Breast epithelium (tissue), 4 donors: ENCODE data around the gene RFNG. TPM values are rescaled to one million over a fixed set of nuclear protein-coding genes. Genes with fewer than 3 reads are reported as not detected.

Experiments used
- DNase-seq, 2 donors: peaks; one replicate each; pipeline ENCODE4 v3.0.0-alpha.2; 2019; ENCODE audit warnings: low spot score in 2 of 2
- H3K27ac ChIP-seq, 2 donors: fragments of 200-600 bp; sonication (generic) in 1 of 2; one replicate each; pipeline ENCODE4 v1.5.1; 2016 to 2019; ENCODE audit warnings: mild to moderate bottlenecking in 1 of 2
- H3K27me3 ChIP-seq, 2 donors: fragments of 200-600 bp; sonication (generic) in 1 of 2; one replicate each; pipeline versions ENCODE4 v1.5.1 to v1.6.0; 2017 to 2019; ENCODE audit warnings: control low read depth in 1 of 2, mild to moderate bottlenecking in 1 of 2
- H3K36me3 ChIP-seq: fragments of 200-600 bp; one replicate; pipeline ENCODE4 v1.5.1; 2019
- H3K4me1 ChIP-seq, 2 donors: fragments of 200-600 bp; sonication (generic); one replicate each; pipeline ENCODE4 v1.5.1; 2016 to 2019; ENCODE audit warnings: control low read depth in 1 of 2
- H3K4me3 ChIP-seq, 3 donors: fragments of 200-600 bp; sonication (generic); 1 replicate in 2 of 3; 2 replicates in 1 of 3; pipeline ENCODE4 v1.5.1; 2016 to 2019; ENCODE audit warnings: mild to moderate bottlenecking in 3 of 3, moderate library complexity in 2 of 3
- H3K9me3 ChIP-seq, 2 donors: fragments of 200-600 bp; sonication (generic) in 1 of 2; one replicate each; pipeline ENCODE4 v1.5.1; 2016 to 2019; ENCODE audit warnings: control low read depth in 1 of 2
- POLR2A ChIP-seq: fragments of 450-650 bp; IDR thresholded peaks from one replicate; pipeline ENCODE4 v1.6.1; 2016; ENCODE audit warnings: antibody characterized with exemption, mild to moderate bottlenecking, moderate library complexity
- POLR2AphosphoS5 ChIP-seq, 3 donors: sonication (generic); formaldehyde crosslinking; IDR thresholded peaks; one replicate each; pipeline ENCODE4 v1.6.1; 2017; ENCODE audit warnings: antibody characterized with exemption in 3 of 3
- intact Hi-C: fragments of 100-400 bp; cut with DNase I; formaldehyde crosslinking; loops from one replicate; pipeline ENCODE4 v1.15.1; 2023; ENCODE audit warnings: low total_unique reads
- total RNA-seq, 3 donors: library from RNA; depleted of rRNA; stranded (reverse); fragments of >200 nt; gene quantifications; one replicate each; pipeline ENCODE4 v1.1.0, GENCODE V29; 2016
- TF ChIP-seq, protein P1 (sequence below), 3 donors: fragments of 450-650 bp; IDR thresholded peaks; one replicate each; pipeline ENCODE4 v1.5.1; 2016 to 2017; ENCODE audit warnings: antibody characterized with exemption in 3 of 3, mild to moderate bottlenecking in 3 of 3, moderate library complexity in 3 of 3

The RFNG gene
- total RNA-seq, 3 donors from 2014 or later = 30.5 to 49.4 (median 31.8) TPM

GRCh38 chr17:82088838-82089722, 37.5 kb upstream of the RFNG start:
- H3K36me3 ChIP-seq = peaks cover 51% of the 10 kb centered on the region
- no peak overlapping the region for H3K4me3 ChIP-seq
- H3K27ac ChIP-seq = no peak overlapping the region
- intact Hi-C loops = loop anchor here (10.0 kb wide), 1 partner anchor 54 kb away; the partner anchor contains the start of genes DCXR and RAC3
- no peak for TF ChIP-seq POLR2A
- TF ChIP-seq, protein P1, sequence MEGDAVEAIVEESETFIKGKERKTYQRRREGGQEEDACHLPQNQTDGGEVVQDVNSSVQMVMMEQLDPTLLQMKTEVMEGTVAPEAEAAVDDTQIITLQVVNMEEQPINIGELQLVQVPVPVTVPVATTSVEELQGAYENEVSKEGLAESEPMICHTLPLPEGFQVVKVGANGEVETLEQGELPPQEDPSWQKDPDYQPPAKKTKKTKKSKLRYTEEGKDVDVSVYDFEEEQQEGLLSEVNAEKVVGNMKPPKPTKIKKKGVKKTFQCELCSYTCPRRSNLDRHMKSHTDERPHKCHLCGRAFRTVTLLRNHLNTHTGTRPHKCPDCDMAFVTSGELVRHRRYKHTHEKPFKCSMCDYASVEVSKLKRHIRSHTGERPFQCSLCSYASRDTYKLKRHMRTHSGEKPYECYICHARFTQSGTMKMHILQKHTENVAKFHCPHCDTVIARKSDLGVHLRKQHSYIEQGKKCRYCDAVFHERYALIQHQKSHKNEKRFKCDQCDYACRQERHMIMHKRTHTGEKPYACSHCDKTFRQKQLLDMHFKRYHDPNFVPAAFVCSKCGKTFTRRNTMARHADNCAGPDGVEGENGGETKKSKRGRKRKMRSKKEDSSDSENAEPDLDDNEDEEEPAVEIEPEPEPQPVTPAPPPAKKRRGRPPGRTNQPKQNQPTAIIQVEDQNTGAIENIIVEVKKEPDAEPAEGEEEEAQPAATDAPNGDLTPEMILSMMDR (IDR thresholded peaks at IDR 0.05) = no peak
- no peak for TF ChIP-seq POLR2AphosphoS5 (IDR thresholded peaks at IDR 0.05)
- DNase-seq = no peak
- H3K27me3 ChIP-seq = no peaks in the 10 kb centered on the region
- H3K9me3 ChIP-seq = no peaks in the 10 kb centered on the region
- no peaks in the 10 kb centered on the region for H3K4me1 ChIP-seq

DNA sequence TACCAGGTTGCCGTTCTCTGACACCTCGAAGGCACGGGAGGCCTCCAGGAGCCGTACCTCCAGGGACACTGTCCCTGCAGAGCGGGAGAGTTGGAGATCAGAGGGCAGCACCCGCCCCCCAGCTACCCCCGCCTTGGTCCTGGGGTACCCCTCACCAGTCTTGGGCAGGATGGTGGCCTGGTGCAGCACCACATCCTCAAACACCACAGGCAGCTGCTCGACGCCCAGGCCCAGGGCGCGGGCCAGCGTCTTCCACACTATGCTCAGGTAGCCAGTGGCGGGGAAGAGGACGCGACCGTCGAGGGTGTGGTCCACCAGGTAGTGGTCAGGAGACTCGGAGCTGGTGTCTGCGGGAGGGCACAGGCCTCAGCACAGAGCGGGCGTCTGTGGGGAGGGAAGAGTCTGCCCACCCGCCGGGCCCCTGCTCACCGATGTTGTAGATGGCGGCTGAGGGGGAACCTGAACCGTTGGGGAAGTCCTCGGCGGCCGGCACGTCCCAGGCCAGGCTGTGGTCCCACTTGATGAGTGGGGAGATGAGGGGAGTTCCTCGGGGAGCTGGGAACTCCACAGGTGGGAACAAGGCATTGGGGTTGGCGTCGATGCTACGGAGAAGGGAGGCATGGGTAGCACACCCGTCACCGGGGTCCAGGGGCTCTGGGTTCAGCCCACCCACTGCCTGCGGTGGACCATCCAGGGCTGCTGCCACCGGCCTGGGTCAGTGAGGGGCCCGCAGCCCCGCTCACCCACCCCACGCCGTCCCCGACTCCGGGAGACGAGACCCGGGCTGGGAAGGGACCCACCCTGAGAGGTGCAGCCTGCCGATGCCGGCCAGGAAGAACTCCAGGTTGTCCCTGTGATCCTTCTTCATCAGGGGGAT, 36.6 kb upstream of the RFNG start:
- Histone ChIP-seq H3K4me1 (no peaks in the 10 kb centered on the region), H3K36me3 (peaks cover 51% of the 10 kb centered on the region), H3K27me3 (no peaks in the 10 kb centered on the region), H3K9me3 (no peaks in the 10 kb centered on the region), H3K27ac (no peak overlapping the region), H3K4me3 (no peak overlapping the region)
- peak in 1 of 3 donors; percentile 2 for TF ChIP-seq POLR2AphosphoS5 (IDR thresholded peaks at IDR 0.05)
- TF ChIP-seq, protein P1 (IDR thresholded peaks at IDR 0.05) = no peak
- TF ChIP-seq POLR2A = no peak
- DNase-seq = no peak
- intact Hi-C loops = loop anchor here (10.0 kb wide), 1 partner anchor 53 kb away; the partner anchor contains the start of genes DCXR and RAC3

DNA sequence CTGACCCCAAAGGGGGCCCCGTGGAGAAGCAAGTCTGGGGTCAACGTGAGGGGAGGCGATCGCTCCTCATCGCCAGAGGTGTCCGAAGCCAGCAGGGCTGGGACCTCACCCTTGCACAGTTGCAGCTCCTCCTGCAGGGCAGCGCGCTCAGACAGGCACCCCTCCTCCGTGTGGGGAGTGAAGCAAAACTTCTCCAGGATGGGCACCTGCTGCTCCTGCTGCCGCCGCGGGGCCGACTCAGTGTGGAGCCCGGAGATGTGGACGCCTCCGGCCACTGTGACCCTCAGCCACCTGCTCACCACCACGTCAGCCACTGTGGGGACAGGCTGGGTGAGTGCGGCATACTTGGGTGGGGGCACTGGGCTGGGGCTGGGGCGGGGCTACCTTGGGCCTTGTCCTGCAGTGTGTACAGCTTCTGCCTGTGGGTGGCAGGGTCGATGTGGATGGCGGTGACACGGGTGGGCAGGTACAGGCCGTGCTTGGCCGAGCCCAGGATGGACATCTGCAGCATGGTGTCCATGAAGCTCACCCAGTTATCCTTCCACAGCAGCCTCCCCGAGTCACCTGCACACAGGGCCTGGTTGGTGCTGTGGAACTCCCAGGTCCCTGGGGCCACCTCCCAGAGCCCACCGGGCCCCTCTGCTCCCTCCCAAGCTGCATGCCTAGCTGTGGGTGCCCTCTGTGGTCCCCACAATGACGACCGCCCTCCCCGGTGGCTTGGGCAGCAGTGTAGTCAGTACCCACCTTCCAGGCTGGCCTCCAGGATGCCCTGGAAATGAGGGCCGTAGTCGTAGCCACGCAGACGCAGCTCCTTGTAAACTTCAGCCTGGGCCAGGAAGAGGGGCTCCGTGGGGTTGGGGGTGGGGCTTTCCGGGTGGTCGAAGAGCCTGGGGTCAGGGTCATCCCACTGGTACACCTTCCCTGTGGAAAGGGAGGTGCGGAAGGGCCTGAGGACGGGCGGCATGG, 35.6 kb upstream of the RFNG start:
- no peak for TF ChIP-seq POLR2AphosphoS5 (IDR thresholded peaks at IDR 0.05)
- Histone ChIP-seq H3K27ac (no peak overlapping the region), H3K4me3 (no peak overlapping the region), H3K4me1 (no peaks in the 10 kb centered on the region), H3K36me3 (peaks cover 60% of the 10 kb centered on the region), H3K27me3 (no peaks in the 10 kb centered on the region), H3K9me3 (no peaks in the 10 kb centered on the region)
- no peak for DNase-seq
- intact Hi-C loops = loop anchor here (10.0 kb wide), 1 partner anchor 52 kb away; the partner anchor contains the start of genes DCXR and RAC3

DNA sequence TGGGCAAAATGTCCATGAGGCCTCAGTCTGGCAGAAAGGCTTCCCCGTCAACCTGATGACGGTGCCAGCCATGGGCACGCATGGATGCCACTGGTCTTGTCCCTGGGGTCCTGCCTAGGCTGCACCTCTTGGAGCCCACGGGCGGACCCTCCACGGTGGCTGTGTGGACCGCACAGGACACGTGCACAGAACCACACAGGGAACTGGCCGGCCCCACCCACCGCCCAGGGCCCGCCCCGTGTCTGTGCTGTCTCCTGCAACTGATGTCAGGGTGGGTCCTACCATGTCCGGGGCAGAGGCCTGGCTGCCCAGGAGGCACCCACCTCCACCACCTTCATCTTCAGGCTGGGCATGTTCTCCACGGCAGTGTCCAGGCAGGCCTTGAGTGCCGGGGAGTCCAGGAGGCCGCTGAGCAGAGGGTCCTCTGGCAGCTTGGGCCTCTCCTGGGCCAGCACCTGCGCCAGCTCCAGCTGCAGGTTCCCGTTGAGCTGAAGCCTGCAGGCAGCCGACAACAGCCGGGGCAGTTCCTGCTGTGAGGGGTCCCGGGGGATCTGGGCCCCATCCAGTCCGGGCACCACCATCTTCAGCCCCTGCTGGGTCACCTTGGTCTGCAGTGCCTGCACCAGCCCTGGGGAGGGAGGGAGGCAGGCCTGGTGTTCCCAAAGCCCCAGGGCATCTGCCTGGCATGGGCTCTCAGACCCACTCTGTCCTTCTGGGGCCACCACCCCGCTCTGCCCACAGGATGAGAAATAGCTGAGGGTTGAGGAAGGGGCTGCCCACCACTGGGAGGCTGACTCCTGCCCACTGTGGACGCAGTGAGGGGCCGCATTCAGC, 34.5 kb upstream of the RFNG start:
- peaks cover 66% of the 10 kb centered on the region for H3K36me3 ChIP-seq
- H3K27me3 ChIP-seq = no peaks in the 10 kb centered on the region
- no peak for DNase-seq
- TF ChIP-seq, protein P1 (IDR thresholded peaks at IDR 0.05) = no peak
- TF ChIP-seq POLR2AphosphoS5 (IDR thresholded peaks at IDR 0.05) (no peak), POLR2A (no peak)
- no peaks in the 10 kb centered on the region for H3K4me1 ChIP-seq
- H3K4me3 ChIP-seq = no peak overlapping the region
- intact Hi-C loops = loop anchor here (10.0 kb wide), 1 partner anchor 51 kb away; the partner anchor contains the start of genes DCXR and RAC3
- H3K9me3 ChIP-seq = no peaks in the 10 kb centered on the region
- no peak overlapping the region for H3K27ac ChIP-seq
